GM23338 (cell line): ENCODE measurements around the gene TRHDE.

Experiments used
- CREB1 ChIP-seq: fragments of 250-450 bp; sonication (Bioruptor Pico); IDR thresholded peaks from 2 replicates; pipeline ENCODE4 v1.5.0; 2020; ENCODE audit warnings: low read depth, mild to moderate bottlenecking, moderate library complexity
- ETS1 ChIP-seq: IDR thresholded peaks from 2 replicates; pipeline ENCODE4 v1.6.1; 2016; ENCODE audit warnings: antibody characterized with exemption
- EZH2 ChIP-seq: fragments of 200-600 bp; sonication (generic); IDR thresholded peaks from one replicate; pipeline ENCODE4 v1.8.0; 2017; ENCODE audit warnings: antibody characterized with exemption, mild to moderate bottlenecking, low read depth; ENCODE audit not compliant: unreplicated experiment
- EZH2phosphoT487 ChIP-seq: fragments of 200-600 bp; sonication (generic); IDR thresholded peaks from one replicate; pipeline ENCODE4 v1.8.1; 2018; ENCODE audit warnings: antibody characterized with exemption; ENCODE audit not compliant: unreplicated experiment
- JUNB ChIP-seq: IDR thresholded peaks from one replicate; pipeline ENCODE4 v1.6.1; 2016; ENCODE audit warnings: antibody characterized with exemption; ENCODE audit not compliant: unreplicated experiment
- NANOG ChIP-seq: IDR thresholded peaks from 2 replicates; pipeline ENCODE4 v1.6.1; 2016; ENCODE audit warnings: antibody characterized with exemption, borderline replicate concordance
- POLR2AphosphoS5 ChIP-seq: IDR thresholded peaks from 2 replicates; pipeline ENCODE4 v1.6.1; 2016; ENCODE audit warnings: antibody characterized with exemption, low read depth
- STAT1 ChIP-seq: IDR thresholded peaks from one replicate; pipeline ENCODE4 v1.6.1; 2016; ENCODE audit warnings: antibody characterized with exemption; ENCODE audit not compliant: unreplicated experiment
- ZNF114 ChIP-seq: fragments of 250-450 bp; sonication (Bioruptor Pico); IDR thresholded peaks from 2 replicates; pipeline ENCODE4 v1.5.0; 2020; ENCODE audit warnings: mild to moderate bottlenecking, moderate library complexity
- ZNF331 ChIP-seq: fragments of 250-450 bp; sonication (Bioruptor Pico); IDR thresholded peaks from 2 replicates; pipeline ENCODE4 v1.5.0; 2020; ENCODE audit warnings: low read depth, mild to moderate bottlenecking, moderate library complexity
- ZNF462 ChIP-seq: fragments of 250-450 bp; sonication (Bioruptor Pico); IDR thresholded peaks from 2 replicates; pipeline ENCODE4 v1.5.0; 2020; ENCODE audit warnings: mild to moderate bottlenecking, moderate library complexity
- TF ChIP-seq, protein P1 (sequence below), 2 experiments: fragments of 200-600 bp in 1 of 2; sonication (generic) in 1 of 2; conservative IDR thresholded peaks; 2 replicates each; pipeline versions ENCODE4 v1.5.1 to v1.6.1; 2016 to 2017; ENCODE audit warnings: antibody characterized with exemption in 2 of 2, low read depth in 2 of 2, mild to moderate bottlenecking in 2 of 2, moderate library complexity in 1 of 2
- TF ChIP-seq, protein P2 (sequence below): IDR thresholded peaks from one replicate; pipeline ENCODE4 v1.6.1; 2018; ENCODE audit warnings: antibody characterized with exemption; ENCODE audit not compliant: unreplicated experiment

- TF ChIP-seq NANOG (no peak), EZH2phosphoT487 (no peak), CREB1 (CRISPR knock-in tag) (no peak), EZH2 (no peak), POLR2AphosphoS5 (no peak), ZNF331 (no peak), JUNB (no peak), ETS1 (no peak), ZNF462 (CRISPR knock-in tag) (no peak), ZNF114 (CRISPR knock-in tag) (no peak), STAT1 (no peak)
- TF ChIP-seq, protein P1, sequence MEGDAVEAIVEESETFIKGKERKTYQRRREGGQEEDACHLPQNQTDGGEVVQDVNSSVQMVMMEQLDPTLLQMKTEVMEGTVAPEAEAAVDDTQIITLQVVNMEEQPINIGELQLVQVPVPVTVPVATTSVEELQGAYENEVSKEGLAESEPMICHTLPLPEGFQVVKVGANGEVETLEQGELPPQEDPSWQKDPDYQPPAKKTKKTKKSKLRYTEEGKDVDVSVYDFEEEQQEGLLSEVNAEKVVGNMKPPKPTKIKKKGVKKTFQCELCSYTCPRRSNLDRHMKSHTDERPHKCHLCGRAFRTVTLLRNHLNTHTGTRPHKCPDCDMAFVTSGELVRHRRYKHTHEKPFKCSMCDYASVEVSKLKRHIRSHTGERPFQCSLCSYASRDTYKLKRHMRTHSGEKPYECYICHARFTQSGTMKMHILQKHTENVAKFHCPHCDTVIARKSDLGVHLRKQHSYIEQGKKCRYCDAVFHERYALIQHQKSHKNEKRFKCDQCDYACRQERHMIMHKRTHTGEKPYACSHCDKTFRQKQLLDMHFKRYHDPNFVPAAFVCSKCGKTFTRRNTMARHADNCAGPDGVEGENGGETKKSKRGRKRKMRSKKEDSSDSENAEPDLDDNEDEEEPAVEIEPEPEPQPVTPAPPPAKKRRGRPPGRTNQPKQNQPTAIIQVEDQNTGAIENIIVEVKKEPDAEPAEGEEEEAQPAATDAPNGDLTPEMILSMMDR (conservative IDR thresholded peaks at IDR 0.05; ENCODE audit: low read depth in 2 of 2) = no peak
- TF ChIP-seq, protein P2, sequence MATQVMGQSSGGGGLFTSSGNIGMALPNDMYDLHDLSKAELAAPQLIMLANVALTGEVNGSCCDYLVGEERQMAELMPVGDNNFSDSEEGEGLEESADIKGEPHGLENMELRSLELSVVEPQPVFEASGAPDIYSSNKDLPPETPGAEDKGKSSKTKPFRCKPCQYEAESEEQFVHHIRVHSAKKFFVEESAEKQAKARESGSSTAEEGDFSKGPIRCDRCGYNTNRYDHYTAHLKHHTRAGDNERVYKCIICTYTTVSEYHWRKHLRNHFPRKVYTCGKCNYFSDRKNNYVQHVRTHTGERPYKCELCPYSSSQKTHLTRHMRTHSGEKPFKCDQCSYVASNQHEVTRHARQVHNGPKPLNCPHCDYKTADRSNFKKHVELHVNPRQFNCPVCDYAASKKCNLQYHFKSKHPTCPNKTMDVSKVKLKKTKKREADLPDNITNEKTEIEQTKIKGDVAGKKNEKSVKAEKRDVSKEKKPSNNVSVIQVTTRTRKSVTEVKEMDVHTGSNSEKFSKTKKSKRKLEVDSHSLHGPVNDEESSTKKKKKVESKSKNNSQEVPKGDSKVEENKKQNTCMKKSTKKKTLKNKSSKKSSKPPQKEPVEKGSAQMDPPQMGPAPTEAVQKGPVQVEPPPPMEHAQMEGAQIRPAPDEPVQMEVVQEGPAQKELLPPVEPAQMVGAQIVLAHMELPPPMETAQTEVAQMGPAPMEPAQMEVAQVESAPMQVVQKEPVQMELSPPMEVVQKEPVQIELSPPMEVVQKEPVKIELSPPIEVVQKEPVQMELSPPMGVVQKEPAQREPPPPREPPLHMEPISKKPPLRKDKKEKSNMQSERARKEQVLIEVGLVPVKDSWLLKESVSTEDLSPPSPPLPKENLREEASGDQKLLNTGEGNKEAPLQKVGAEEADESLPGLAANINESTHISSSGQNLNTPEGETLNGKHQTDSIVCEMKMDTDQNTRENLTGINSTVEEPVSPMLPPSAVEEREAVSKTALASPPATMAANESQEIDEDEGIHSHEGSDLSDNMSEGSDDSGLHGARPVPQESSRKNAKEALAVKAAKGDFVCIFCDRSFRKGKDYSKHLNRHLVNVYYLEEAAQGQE = no peak
Observed at GRCh38 chr12:72369423-72369959, 97.3 kb downstream of the TRHDE start.
